ENCODE measurements around the gene TIGAR.

TIGAR gene

DNA sequence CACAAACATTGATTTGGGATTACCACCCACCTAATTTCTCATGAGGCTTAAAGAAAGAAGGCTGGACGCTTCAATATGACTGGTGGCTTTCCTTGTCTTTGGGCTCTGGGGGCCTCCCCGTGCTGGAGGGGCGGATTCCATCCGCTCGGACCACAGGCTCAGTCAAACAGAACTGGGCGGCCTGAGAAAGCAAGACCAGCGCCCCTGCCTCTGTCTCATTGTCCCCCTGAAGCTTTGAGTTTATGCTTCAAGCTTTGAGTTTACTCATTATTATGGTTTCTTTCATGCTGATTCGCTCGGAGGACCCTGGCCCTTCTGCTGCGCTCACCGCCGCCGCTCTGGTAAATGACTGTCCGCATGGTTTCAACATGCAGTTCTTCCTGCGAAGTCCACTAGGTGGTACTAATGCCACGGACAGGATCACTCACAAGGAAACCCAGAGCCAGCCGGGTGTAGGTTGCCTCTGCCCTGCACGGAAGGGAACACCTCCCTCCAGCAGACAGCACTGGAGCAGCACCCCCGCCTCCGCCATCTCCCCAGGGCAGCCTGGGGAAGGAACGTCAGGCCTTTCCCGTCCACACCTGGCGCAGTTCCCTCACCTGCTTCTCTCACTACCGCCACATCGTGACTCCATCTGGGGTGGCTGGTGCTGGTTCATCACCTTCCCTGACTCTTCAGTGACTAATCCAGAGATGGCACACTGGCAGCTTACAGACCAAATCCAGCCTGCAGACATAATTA, 13.2 kb upstream of the TIGAR start:
- DNase-seq (ENCODE audit: low spot score), result peak; percentile 42

DNA sequence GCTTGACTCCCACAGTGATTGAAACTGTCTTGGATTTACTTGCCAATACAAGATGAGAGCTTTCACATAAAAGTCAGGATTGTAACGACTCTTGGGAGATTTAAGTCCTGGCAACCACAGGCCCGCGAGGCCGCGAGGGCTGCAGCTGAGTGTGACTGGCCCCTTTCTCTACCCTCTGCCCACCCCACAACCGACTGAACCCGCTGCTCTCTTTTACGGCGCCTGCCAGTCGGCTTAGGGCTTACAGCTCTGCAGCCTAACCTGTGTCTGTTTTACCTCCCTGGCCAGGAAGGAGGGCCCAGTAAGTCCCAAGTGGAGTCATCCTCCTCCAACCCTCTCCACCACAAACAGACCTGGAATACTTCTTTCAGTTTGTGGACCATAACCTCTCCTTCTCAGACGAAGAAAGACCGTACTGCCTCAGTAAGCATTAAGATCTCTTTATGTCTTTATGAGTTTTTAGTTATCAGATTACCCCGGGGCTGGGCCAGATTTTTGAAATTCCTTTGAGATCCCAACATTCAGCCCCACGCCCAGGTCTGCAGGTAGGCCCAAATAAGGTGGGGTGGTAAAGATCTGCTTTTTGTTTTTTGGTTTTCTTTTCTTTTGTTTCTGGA, 12.6 kb upstream of the TIGAR start:
- DNase-seq (ENCODE audit: low spot score), result no peak

DNA sequence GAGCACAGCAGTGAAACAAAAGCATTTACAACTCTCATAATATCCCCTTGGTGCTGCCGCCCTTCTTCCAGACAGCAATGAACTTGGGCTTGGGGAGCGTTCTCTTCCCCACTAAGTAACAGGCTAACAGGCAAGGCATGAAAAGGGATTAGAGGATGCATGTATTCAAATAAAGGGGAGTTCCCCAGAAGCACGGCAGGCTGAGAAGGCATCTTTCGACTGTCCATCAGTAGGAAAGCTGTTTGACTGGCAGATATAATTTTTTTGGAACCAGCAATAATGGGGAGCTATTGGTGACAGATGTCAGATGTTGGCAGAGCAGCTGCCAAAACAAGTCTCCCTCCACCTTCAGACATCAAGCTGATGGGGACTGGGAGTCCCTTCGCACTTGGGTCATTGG, 9.2 kb upstream of the TIGAR start:
- DNase-seq (ENCODE audit: low spot score), result no peak

DNA sequence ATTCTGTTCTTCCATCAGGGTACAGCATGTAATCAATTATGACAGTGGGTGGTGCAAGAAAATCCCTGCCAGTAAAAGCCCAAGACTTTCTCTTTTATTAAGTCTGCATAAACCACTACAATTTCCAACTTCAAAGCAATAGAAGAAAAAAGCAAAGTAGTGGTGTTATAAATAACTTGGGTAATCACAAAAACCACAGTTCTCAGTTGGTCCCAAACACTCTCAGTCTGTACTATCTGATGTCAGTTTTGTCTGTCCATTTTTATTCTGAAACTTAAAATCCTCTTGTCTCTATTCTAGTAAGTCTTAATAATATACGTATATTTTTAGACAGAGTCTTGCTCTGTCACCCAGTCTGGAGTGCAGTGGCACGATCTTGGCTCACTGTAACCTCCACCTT, 8.8 kb upstream of the TIGAR start:
- no peak for DNase-seq (ENCODE audit: low spot score)

DNA sequence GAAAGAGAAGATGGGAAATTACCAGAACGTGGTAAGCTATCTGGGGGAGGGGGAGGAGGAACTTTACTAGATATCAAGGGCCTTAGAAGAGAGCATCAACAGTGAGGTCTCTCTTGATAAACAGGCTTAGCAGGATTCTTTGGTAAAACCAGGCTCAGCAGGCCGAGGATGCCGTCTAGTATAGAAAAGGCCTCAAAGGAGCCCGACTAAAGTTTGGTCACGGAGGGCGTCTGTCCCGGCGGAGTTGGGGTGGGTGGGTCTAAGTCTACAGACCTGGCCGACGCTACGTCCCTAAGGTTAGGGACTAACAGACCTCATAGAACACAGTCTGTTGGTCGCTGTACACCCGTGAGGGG, 538 bp upstream of the TIGAR start:
- DNase-seq (ENCODE audit: low spot score), result no peak

DNA sequence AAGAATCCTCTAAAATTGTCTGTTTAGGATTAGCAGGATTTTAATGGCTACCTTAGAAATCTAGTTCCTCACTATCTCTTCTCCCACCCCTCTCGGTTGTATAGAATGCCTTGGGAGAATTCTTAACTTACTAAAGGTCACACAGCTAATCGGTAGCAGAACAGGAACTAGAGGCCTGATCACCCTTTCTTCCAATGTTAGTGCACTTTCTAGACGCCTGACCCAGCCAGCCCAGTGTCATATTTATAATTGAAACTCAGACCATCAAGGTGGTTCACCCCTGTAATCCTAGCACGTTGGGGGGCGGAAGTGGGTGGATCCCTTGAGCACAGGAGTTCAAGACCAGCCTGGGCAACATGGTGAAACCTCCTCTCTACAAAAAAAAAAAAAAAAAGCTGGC, 1.7 kb downstream of the TIGAR start:
- DNase-seq (ENCODE audit: low spot score), result no peak

DNA sequence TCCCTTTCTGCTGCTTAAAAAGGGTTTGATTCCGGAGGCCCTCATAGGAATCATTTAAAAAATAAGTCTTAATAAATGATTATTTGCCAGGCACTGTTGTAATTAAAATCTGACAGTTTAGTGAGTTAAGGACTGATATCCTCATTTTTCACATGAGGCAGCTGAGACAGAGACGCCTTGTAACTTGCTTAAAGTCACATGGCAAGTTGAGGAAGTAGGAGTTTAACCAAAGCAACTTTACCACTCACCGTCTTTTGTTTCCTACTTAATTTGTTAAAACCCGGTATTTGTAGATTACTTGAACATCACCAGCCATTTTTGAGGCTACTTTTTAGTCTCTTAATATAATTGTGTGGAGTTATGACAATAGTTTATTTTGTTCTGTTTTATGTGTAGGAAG, 2.4 kb downstream of the TIGAR start:
- no peak for DNase-seq (ENCODE audit: low spot score)

DNA sequence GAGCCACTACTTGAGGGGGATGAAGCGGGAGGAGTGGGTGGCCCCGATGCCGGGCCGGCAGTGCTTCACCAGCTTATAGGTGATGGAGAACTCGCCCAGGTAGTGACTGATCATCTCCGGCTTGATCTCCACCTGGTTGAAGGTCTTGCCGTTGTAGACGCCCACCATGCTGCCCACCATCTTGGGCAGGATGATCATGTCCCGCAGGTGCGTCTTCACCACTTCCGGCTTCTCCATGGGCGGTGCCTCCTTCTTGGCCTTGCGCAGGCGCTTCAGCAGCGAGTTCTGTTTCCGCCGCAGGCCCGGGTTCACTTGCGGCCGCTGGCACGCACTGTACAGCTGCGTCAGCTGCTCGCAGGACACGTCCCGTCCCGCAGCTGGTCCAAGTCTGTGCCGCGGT, 3.4 kb downstream of the TIGAR start:
- DNase-seq (ENCODE audit: low spot score), result no peak

DNA sequence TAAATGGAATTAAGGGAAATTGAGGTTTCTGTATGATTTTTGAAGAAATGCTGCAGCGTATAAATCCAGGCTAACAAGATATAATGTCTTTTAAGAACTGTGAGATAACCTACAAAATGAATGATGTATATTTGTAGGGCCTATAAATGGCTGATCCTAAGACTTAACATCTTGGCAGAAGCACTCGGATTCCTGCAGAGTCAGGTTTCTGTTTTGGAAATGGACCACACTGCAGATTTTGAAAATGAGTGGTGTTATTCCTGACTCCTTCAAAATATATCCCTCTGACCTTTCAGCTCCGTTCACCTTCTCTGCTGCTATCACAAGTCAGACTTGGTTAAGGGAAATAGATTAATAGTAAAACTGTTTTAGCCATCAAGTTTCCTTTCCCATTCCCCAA, 5.0 kb downstream of the TIGAR start:
- no peak for DNase-seq (ENCODE audit: low spot score)

DNA sequence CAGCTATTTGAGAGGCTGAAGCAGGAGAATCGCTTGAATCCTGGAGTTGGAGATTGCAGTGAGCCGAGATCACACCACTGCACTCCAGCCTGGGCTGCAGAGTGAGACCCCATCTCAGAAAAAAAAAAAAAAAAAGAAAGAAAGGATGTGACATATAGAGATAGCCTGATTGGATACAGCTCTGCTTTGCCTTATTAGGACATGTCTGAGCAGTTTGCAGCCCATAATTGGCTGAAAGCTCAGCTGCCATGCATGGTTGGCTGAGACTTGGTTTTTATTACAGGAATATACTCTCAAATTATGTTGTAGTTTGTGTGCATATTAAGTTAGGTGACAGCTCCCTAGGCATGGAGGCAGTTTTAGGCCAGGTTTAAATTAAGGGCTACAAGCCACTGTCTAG, 6.3 kb downstream of the TIGAR start:
- no peak for DNase-seq (ENCODE audit: low spot score)

DNA sequence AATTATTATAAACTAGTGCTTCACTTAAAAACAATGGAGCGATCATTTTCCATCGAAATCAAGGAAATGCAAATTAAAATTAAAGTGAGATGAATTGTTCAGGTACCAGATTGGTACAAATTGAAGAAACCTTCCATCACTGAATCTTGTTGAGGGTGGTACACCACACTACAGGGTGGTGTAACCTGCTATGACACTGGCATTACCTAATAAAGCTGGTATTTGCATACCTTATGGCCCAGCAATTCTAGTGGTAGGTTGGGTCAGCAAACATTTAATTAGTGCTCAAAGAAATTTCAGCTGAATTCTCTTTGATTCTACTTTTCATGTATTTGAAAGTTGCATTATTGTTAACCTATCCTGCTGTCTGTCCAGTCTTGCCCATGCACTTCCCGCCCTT, 9.2 kb downstream of the TIGAR start:
- DNase-seq (ENCODE audit: low spot score), result no peak

DNA sequence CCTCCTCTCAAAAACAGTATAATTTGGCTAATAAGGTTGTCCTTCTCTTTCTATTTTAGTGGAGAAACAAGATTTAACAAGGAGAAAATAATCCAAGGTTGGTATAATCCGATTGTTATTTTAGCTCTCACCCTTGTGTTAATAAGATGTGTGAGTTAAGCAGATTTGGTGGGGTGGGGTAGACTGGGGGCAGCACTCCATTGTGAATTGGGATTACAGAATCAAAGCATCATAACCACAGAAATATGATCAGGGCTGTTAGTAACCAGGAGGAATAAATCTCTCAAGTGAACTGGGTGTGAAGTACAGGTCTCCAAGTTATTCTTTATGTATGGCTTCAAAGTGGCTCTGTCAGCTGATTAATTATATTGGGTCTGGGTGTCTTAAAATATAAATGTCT, 10.2 kb downstream of the TIGAR start:
- DNase-seq (ENCODE audit: low spot score), result no peak

DNA sequence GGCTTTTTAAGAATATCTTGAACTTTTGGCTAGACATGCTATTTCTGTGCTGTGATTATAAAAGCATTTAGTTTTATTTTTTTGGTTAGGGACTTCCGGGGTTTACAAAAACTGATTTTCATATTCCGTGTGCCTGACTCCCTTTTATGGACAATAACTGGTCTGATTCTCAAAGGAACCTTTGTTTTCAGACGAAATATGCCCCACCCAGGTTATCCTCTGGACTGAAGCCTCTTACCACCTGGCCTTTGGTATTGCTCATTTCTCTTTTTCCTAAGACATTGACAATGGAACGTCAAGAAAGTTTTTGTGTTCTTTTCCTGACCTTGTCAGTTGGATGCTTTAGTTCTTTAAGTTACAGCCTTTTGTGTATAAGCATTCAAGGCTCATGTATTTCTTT, 10.8 kb downstream of the TIGAR start:
- no peak for DNase-seq (ENCODE audit: low spot score)

DNA sequence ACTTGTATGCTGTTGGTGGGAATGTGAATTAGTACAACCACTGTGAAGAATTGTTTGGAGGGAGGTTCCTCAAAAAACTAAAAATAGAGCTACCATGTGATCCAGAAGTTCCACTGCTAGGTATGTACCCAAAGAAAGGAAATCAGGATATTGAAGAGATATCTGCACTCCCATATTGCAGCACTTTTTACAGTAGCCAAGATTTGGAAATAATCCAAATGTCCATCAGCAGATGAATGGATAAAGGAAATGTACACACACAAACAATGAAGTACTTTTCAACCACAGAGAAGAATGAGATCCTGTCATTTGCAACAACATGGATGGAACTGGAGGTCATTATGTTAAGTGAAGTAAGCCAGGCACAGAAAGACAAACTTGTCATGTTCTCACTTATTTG, 25.9 kb downstream of the TIGAR start:
- DNase-seq (ENCODE audit: low spot score), result no peak

DNA sequence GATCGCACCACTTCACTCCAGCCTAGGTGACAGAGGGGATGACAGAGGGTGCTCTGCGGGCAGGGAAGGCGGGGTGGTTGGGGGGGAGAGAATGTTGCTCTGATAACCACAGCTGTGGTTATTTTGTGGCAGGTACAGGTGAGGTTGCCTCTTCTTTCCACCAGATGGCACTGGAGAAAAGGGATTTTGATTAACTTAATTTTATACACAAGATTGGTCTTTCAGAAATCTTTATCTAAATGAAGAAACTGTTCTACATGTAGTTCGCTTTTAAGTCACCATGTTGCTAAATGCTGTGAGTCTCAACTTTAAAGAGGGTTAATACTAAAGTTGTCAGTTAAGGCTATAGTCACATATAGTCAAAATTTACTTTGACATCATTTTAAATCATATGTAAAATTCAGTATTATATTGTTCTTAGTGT, 32.8 kb downstream of the TIGAR start:
- no peak for DNase-seq (ENCODE audit: low spot score)

DNA sequence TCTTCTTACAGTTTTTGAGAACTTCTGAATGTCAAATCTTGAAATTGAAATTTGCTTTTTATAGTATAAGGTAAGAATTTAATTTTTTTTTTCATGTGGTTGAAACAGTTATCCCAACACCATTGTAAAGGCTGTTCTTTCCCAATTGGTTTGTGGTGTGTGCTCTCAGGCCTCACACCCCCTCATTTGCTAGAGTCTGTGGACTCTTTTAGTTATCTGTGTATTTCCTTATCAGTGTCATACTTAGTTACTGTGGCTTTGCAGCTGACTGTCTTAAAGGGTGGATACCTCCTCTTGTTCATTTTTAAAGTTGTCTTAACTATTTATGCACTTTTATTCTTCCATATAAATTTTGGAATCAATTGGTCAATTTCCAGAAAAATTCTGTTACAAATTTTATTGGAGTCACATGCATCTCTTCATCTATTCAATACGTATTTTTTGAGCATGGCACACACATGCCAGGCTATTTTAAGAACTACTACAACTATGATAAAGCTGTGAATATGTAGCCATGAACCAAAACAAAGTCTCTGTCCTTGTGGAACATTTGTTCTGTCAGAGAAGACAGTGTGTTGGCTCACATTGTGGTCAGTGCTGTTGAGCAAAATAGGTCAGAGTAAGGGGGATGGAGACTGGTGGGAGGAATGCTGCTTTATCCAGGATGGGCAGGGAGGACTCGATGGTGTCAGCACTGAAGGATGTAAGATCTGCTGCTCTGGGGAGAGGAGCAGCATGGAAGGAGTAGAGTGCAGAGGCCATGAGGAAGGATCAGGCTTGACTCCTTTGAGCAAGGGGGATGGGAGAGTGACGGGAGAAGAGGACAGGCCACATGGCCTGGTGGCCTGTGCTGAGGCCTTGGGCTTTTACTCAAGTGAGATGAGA, 34.4 kb downstream of the TIGAR start:
- no peak for DNase-seq (ENCODE audit: low spot score)

DNA sequence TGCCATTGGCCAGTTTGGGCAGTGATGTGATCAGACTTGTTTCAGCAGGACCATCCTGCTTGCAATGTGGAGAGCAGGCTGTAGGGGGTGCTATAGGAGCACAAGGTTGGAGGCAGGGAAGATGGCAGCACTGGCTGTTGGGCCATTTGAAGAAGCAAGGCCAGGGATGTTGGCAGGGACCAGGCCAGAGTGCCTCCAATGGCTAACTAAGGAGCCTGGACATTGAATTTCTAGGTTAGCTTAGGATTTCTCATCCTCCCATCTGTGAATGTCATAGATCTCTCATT, 35.0 kb downstream of the TIGAR start:
- DNase-seq (ENCODE audit: low spot score), result no peak

DNA sequence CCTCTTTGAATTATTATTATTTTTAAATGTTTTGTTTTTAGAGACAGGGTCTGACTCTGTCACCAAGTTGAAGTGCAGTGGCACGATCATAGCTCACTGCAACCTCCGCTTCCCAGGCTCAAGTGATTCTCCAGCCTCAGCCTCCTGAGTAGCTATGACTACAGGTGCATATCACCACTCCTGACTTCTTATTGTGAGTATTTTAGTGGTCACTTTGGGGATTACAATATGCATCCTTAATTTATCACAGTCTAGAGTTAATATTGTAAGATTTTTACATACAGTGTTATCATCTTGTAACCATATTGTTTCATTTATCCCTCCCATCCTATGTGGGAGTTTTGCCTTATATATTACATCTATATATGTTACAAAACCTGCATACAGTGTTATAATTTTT, 45.1 kb downstream of the TIGAR start:
- DNase-seq (ENCODE audit: low spot score), result no peak

DNA sequence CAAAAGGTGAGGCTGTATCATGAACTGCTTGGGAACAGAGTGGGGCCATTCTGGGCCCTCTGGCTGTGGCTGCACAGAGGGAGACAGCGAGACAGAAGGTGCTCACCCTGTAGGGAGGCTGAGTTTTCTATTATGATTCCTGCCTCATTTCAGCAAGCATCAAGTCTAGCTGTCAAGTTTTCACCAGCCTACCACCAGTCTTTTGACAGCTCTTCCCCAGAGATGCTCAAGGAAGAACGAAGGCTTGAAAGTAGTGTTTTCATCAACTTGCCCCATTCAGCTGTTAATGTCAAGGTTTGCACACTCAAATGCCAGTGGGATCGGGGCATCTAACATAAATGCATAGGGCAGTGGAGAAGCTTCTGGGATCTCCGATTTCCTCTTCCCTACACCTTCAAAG, 48.5 kb downstream of the TIGAR start:
- no peak for DNase-seq (ENCODE audit: low spot score)

DNA sequence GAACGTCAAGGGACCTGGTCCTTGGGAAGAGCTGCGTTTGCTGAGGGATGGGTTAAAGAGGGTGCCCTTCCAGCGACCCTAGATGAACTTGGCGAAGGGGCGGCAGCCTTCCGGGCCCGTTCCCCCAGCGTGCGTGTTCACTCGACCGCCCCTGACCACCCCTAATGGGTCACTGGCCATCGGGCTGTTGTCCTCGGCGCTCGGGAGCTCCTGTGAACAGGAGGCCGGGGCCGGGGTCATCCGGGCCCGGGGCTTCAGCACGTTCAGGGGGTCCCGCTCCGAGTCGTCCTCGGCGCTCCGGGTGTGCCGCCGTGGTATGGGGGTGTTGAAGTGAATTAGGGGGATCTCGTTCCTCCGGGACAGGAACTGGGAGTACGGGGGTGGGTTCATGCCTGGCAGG, 49.3 kb downstream of the TIGAR start:
- DNase-seq (ENCODE audit: low spot score), result no peak

DNA sequence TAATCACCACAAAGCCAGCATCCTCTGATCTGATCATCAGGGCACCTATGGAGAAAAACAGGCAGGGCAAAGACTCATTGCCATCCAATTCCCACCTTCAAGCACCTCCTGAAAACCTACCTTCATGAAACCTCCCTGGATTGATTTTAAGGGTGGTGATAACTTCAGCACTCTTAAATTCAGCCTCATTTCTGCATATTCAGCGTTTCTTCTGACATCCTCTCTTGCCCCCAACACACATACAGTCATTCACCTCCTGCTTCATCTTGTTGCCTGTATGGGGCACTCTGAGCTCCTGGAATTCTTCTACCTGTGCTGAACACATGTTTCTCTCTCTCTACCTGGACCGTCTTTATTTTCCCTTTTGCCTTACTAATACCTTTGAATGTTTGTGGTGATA, 51.6 kb downstream of the TIGAR start:
- no peak for DNase-seq (ENCODE audit: low spot score)

DNA sequence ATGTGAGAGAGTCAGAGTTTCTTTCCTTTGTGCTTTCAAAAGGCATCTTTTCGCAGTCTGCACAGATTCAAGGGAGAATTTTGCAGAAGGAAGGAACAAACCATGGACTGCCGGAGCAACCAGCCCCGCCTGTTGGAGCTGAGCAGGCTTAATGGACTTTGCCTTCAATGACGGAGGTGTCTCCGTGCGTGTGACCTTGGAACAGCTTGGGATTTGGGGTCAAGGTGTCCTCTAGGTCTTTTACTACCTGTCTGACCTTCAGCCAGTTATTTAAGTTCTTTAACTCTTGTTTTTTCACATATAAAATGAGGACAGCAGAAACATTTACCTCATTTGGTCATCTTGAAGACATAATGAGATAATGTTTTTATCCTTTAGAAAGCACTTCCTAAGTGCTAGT, 54.4 kb downstream of the TIGAR start:
- DNase-seq (ENCODE audit: low spot score), result no peak

DNA sequence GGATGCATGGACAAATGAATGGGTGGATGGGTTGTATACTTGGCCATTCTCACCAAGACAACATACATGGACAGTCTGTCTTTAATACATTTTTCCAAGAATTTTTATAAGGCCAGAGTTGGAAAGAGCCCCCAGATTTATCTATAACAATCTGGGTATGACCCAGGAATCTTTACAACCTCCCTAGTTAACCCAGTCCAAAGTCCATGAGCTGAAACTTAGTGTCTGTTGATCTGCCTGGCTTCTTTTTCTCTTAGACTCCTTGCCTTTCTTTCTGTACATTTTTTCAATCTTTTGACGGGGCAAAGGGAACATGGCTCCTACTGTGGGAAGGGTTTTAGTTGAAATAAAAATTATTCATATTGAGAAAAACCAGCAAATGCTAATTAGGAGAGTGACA, 57.8 kb downstream of the TIGAR start:
- DNase-seq (ENCODE audit: low spot score), result no peak

DNA sequence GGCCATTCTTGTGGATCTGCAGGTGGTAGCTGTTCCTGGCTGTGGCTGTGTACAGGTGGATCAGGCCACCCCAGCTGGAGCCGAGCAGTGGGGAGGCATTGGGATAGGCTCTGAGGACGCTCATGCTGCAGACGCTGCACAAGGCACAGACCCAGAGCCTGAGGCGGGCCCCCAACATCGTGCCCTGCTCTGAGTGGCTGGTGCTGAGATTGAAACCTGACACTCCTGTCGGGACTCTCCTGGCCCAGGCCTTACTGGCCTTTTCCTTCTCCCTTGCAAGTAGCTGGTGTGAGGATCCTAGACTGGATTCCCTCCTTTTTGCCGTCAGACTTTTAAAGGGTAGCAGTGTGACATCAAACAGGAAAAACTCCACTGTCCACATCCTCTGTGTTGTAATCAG, 58.4 kb downstream of the TIGAR start, which contains the start of gene FGF23:
FGF23 (minus strand) TSS at position 308 of the 400 bp plus-strand sequence; CDS start at position 178, 130 bp downstream.
- no peak for DNase-seq (ENCODE audit: low spot score)

Measured in globus pallidus (tissue), 1 donor.